ENCODE results near the gene TRAF4.
"Not testable (repeated sequence)": the region's sequence is repeated elsewhere in the genome, so short reads cannot be mapped to it uniquely, and the experiment has no call there.

Gene TRAF4

DNA sequence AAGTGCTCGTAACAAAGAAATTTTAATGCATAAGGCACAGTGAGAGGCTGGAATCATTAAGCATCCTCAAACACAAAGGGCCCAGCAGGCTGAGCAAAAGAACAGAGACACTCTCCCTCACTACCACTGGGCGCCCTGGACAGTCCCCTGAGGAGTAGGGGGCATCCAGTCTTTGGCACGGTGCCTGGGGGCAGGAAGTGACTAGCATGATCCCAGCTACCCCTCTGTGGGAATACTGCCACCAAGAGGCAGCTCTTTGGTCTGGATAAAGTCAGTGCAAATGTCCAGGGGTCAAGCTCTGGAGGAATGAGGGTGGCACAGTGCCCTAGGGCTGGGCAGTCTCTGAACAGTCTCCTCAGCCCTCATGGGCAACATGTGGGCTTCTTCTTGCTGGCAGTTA is 29.5 kb upstream of the TRAF4 start:
- DNase-seq, result no peak

DNA sequence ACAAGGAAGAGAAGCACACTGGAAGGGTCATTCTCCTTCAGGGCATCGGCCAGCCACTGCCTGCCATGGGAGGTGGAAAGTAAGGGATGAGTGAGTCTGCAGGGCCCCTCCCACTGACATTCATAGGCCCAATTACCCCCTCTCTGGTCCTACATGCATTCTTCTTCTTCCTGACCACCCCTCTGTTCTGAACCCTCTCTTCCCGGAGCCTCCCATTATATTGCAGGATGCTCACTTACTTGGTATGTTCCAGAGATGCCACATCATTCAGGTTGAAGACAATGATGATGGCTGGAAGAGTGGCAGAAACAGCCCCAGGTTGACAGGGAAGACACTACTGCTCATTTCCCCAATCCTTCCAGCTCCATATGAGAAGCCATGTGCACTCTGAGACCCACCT is 28.6 kb upstream of the TRAF4 start:
- no peak for DNase-seq

DNA sequence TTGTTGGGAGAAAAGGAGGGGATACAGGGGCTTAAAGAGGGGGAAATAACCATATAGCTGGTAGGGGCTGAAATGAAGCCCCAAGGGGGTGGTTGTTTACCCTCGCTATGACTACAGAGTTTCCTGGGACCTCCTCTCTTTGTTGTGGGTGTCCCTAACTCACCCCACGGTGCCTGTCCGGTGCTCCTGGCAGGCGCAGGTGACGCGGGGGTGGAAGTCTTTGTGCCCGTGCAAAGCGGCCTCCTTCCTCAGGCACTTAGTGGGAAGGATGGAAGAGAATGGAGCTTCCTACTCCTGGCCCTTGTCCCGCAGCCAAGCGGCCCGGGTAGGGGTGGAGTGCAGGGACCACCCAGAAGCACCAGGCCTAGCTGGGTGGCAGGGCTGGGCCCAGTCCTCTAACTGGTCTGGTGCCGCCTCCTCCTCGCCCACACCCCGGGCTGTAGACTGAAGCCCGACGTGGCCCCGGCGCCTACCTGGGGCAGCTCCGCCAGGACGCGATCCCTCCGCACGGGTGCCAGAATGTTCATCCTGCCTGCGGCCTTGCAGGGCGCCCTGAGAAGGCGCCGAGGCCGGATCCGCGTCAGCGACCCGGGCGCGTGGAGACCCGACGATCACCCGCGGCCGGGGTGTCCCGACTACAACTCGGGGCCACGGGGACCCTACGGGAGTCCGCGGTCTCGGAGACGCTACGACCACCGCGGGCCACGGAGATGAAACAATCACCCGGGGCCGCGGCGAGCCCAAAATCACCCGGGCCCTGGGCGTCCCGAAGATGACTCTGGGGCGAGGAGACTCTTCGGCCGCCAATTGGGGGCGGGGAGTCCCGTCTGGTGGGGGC is 26.9 kb upstream of the TRAF4 start:
- DNase-seq, result no peak

DNA sequence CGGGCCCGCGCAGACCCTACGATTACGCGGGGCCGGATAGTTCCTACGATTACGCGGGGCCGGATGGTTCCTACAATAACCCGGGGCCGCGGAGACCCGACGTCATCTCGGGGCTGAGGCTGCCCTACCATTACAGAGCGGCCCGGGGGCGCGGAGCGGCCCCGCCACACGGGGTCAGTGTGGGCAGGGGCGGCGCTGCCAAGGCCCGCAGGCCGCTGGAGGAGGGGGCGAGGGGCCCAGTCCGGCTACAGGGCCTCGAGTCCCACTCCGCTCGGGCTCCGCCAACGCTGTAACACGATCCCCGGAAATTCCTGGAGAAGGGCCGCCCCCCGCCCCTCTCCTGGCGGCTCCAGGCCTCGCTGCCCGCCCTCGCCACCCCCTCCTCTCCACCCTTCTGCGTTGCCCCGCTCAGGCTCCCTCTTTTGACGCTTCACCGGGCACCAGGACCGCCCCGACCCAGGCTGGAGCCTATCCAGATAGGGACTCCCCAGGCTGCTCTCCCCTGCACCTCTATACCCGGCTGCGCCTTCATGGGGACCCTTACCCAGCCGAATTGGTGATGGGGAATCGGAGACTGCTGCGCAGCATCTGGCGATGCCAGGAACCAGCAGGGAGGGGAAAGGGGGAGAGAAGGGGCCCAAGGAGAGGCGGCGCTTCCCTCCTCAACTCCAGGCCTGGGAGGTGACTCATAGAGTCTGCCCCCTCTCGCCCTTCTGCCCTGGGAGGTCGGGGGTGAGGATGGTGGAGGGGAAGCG is 26.1 kb upstream of the TRAF4 start, which contains the start of gene RAB34:
Gene RAB34 (minus strand): TSS at position 291 of the 755 bp plus-strand sequence. CDS start 602 bp downstream, outside the sequence.
- peak in 10 of 14 donors; percentile 15 to 86 (median 52) for DNase-seq

- no peak for DNase-seq
Measured at GRCh38 chr17:28718333-28719020, 25.3 kb upstream of the TRAF4 start.

GRCh38 chr17:28719021-28719433 is 24.8 kb upstream of the TRAF4 start:
- no peak for DNase-seq

DNA sequence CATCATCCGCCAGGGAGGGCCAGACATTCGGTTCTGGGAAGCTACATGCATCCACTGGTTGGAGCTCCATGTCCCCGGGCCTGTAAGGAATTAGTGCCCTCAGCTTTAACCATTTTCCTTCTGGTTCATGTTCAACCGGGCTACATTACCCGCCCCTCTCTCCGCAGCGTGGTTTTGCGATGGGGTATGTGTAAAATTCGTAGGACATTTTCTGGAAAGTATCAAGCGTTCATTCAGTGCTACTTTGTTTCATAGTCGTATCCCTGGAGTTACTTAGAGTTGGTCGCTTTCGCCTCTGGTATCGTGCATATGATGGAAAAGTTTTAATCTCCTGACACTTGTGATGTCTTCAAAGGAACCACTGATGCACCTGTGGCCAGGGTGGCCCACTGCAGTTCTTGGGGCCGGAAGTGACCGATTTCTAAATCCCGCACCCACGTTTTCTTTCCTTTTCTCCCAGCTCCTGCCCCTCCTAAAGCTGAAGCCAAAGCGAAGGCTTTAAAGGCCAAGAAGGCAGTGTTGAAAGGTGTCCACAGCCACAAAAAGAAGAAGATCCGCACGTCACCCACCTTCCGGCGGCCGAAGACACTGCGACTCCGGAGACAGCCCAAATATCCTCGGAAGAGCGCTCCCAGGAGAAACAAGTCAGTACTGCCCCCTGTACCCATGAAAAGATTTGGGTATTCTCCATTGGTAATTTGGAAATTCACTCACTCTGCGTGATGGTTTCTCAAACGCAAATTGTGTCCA is 23.4 kb upstream of the TRAF4 start:
- DNase-seq, result peak in 1 of 14 donors; percentile 7

DNA sequence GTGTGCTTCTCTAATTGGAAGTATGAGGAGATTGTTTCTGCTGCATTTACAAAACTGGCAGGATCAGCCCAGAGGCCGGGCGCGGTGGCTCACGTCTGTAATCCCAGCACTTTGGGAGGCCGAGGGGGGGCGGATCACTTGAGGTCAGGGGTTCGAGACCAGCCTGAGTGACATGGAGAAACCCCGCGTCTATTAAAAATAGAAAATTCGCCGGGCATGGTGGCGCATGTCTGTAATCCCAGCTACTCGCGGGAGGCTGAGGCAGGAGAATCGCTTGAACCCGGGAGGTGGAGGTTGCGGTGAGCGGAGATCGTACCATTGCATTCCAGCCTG is 22.8 kb upstream of the TRAF4 start:
- DNase-seq, result not testable (repeated sequence)

DNA sequence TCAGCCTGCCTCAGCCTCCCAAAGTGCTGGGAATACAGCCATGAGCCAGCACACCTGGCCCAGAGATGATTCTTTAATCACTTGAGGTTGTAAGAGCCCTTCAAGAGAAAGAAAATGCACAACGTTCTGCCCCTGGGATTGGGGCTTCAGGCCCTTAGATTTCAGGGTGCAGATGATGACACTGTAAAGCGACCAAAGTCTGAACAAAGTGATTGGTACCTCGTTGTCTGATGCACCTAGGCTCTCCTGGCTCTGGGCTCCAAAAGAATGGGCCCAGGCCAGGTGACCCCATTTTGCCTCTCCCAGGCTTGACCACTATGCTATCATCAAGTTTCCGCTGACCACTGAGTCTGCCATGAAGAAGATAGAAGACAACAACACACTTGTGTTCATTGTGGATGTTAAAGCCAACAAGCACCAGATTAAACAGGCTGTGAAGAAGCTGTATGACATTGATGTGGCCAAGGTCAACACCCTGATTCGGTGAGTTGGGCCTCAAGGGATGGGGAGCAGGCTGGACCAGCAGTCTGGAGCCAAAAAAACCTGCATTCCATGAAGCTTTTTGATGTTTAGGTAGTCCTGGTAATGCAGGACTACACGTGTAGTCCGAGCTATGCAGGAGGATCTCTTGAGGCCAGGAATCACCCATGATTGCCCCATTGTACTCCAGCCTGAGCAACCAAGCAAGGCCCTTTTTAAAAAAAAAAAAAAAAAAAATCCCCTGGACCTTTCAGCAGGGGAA is 21.2 kb upstream of the TRAF4 start:
- DNase-seq, result no peak

DNA sequence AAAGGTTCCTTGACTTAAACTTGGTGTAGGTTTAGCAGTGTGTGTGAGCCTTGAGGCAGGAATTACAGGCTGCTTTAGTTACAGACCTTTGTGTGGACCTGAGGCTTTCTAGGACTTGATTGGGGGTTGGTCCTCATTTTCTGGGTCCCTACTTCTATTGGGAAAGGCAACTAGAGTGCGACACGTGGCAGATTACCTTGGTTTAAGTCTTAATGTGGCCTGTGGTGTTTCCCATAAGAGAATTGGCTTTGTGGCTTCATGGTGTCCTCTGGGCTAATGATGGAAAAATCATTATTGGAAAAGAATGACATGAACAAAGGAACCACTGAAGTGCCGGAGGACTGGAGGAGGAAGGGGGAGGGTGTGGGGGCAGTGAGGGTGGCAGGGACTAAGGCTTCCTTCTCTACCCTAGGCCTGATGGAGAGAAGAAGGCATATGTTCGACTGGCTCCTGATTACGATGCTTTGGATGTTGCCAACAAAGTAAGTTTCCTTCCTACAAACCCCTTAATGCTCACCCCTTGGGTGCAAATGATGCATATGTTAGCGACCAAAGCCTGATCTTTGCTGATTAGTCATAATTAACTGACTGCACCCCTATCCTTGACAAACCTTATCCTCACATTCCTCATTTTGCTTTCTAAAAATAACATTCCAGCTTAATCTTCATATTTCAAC is 20.5 kb upstream of the TRAF4 start:
- no peak for DNase-seq

- DNase-seq, result not testable (repeated sequence)
Measured at GRCh38 chr17:28723836-28724499, 19.8 kb upstream of the TRAF4 start.

GRCh38 chr17:28724500-28725165 is 19.2 kb upstream of the TRAF4 start:
- DNase-seq, result no peak

DNA sequence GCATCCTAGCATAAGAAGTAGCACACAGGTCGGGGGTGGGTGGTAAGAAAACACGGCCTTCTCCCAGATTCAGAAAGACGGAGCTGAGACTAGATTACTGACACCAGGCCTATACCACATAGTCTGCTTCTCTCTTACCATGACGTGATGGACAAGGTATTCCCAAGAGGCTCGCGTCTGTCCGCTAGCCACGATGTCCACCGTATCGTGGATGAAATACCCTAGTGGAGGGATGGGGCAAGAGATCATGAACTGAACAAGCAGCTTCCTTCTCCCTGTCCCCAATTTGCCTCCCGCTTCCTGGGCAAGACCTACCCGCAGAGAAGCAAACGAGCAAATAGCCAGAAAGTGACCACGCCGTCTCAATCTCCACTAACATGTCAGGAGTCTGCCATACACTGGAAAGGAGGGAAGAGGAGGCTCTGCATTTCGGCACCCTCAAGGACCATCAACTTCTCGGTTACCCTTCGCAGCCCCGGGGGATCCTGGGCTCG is 18.6 kb upstream of the TRAF4 start:
- peak in 1 of 14 donors; percentile 20 for DNase-seq

GRCh38 chr17:28725660-28726225 is 18.1 kb upstream of the TRAF4 start:
- DNase-seq, result peak in 3 of 14 donors; percentile 32 to 79 (median 33)

DNA sequence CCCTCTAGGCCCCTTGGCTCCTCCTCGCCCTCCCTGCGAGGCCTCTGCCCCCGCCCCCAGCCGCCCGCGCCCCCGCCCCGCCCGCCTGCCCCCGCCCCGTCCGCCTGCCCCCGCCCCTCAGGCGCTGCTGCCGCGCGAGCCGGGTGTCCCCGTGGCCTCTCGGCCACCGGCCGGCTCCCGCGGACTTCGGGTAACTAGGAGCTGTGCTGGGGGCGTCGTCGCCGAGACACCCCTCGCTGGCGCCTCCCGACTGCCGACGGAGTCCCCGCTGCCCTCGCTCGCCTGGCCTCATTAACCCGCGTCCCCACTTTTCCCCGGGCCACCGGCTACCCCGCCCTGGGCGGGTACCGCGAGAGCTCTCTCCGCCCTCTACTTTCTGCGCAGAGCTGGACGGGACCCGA is 17.6 kb upstream of the TRAF4 start, which contains the start of gene TLCD1:
Gene TLCD1 (minus strand): TSS at position 8 of the 401 bp plus-strand sequence. CDS start 136 bp downstream, outside the sequence.
- DNase-seq, result peak in 11 of 14 donors; percentile 33 to 83 (median 66)

DNA sequence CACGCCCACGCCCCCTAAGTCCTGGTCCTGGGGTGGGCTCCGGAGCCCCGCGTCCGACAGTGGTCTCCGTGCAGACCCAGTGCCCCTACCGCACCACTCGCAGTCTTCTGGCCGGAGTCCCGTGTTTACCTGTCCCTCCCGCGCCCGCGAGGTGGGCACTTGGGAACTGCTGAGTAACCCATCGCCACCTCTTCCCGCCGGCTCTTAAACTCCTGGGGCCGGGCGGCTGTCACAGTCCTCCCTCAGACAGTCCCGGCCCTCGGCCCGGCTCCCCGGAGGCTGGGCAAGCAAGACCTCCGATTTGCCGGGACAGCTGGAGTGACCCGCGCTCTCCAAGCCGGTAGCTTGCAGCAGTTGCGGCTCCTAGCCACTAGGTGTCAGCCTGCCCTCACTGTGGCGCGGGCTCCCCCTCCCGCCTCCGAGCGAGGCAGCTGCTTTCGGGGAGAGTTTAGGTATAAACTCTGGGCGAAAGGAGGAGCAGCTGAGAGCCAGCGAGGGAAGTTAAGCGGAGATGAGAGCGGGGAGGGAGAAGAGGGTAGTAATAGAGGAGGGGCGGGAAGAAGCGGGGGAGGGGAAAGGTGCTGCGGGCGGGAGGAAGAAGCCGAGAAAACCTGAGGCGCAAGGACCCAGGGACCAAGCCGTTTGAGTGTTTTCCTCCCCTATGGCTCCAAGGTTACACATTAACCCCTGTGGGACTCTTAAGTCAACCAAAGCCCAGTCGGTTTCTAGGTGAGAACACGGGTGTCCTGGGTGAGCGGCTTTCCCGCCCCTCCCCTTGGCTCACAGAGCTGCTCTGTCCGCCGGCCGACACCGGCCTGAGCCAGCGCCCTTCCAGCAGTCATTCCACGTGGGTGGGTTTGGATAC is 17.0 kb upstream of the TRAF4 start:
- DNase-seq, result peak in 13 of 14 donors; percentile 55 to 92 (median 86)

- peak in 13 of 14 donors; percentile 44 to 99 (median 89) for DNase-seq
Measured at GRCh38 chr17:28728364-28729200, 15.2 kb upstream of the TRAF4 start, which contains the start of gene NEK8. TSS of gene NEK8 (plus strand) at chr17:28728788. CDS start at chr17:28728814, 26 bp downstream.
